ENCODE results near the gene ASPSCR1. TPM values are rescaled to one million over a fixed set of nuclear protein-coding genes. Genes with fewer than 3 reads are reported as not detected.

ASPSCR1 gene
- total and polyA plus RNA-seq, 2 of the 8 experiments (the other 6 are each of a cell fraction or from before 2014, with no cell fraction given): 33.3 to 43.7 TPM

DNA sequence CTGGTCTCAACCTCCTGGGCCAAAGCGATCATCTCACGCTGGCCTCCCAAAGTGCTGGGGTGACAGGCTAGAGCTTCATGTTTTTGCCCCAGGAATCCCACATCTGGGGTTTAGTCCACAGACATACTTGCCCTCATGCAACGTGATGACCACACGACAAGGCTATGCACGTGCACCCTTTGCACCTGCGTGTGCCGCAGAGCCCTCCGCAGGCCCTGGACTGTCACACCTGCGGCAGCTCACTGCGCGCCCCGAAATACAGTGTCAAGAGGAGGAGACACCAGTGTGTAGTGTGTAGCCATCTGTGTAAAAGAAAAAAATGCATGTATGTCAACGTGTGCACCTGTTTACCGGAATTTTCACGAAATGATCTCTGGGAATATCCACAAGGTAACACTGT, 26.9 kb upstream of the ASPSCR1 start (continued):
- TF ChIP-seq, protein P1, sequence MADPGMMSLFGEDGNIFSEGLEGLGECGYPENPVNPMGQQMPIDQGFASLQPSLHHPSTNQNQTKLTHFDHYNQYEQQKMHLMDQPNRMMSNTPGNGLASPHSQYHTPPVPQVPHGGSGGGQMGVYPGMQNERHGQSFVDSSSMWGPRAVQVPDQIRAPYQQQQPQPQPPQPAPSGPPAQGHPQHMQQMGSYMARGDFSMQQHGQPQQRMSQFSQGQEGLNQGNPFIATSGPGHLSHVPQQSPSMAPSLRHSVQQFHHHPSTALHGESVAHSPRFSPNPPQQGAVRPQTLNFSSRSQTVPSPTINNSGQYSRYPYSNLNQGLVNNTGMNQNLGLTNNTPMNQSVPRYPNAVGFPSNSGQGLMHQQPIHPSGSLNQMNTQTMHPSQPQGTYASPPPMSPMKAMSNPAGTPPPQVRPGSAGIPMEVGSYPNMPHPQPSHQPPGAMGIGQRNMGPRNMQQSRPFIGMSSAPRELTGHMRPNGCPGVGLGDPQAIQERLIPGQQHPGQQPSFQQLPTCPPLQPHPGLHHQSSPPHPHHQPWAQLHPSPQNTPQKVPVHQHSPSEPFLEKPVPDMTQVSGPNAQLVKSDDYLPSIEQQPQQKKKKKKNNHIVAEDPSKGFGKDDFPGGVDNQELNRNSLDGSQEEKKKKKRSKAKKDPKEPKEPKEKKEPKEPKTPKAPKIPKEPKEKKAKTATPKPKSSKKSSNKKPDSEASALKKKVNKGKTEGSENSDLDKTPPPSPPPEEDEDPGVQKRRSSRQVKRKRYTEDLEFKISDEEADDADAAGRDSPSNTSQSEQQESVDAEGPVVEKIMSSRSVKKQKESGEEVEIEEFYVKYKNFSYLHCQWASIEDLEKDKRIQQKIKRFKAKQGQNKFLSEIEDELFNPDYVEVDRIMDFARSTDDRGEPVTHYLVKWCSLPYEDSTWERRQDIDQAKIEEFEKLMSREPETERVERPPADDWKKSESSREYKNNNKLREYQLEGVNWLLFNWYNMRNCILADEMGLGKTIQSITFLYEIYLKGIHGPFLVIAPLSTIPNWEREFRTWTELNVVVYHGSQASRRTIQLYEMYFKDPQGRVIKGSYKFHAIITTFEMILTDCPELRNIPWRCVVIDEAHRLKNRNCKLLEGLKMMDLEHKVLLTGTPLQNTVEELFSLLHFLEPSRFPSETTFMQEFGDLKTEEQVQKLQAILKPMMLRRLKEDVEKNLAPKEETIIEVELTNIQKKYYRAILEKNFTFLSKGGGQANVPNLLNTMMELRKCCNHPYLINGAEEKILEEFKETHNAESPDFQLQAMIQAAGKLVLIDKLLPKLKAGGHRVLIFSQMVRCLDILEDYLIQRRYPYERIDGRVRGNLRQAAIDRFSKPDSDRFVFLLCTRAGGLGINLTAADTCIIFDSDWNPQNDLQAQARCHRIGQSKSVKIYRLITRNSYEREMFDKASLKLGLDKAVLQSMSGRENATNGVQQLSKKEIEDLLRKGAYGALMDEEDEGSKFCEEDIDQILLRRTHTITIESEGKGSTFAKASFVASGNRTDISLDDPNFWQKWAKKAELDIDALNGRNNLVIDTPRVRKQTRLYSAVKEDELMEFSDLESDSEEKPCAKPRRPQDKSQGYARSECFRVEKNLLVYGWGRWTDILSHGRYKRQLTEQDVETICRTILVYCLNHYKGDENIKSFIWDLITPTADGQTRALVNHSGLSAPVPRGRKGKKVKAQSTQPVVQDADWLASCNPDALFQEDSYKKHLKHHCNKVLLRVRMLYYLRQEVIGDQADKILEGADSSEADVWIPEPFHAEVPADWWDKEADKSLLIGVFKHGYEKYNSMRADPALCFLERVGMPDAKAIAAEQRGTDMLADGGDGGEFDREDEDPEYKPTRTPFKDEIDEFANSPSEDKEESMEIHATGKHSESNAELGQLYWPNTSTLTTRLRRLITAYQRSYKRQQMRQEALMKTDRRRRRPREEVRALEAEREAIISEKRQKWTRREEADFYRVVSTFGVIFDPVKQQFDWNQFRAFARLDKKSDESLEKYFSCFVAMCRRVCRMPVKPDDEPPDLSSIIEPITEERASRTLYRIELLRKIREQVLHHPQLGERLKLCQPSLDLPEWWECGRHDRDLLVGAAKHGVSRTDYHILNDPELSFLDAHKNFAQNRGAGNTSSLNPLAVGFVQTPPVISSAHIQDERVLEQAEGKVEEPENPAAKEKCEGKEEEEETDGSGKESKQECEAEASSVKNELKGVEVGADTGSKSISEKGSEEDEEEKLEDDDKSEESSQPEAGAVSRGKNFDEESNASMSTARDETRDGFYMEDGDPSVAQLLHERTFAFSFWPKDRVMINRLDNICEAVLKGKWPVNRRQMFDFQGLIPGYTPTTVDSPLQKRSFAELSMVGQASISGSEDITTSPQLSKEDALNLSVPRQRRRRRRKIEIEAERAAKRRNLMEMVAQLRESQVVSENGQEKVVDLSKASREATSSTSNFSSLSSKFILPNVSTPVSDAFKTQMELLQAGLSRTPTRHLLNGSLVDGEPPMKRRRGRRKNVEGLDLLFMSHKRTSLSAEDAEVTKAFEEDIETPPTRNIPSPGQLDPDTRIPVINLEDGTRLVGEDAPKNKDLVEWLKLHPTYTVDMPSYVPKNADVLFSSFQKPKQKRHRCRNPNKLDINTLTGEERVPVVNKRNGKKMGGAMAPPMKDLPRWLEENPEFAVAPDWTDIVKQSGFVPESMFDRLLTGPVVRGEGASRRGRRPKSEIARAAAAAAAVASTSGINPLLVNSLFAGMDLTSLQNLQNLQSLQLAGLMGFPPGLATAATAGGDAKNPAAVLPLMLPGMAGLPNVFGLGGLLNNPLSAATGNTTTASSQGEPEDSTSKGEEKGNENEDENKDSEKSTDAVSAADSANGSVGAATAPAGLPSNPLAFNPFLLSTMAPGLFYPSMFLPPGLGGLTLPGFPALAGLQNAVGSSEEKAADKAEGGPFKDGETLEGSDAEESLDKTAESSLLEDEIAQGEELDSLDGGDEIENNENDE (IDR thresholded peaks at IDR 0.05; ENCODE audit: insufficient replicate concordance, low read length): no peak
